CD4-positive, alpha-beta T cell (primary cell): ENCODE measurements around the gene NPLOC4. TPM values are rescaled to one million over a fixed set of nuclear protein-coding genes. Genes with fewer than 3 reads are reported as not detected.

ENCODE experiments used
- ATAC-seq: fragments of 200-7000 bp; cut with Tn5 transposase; one replicate; pipeline ENCODE4 v1.10.0; 2022; ENCODE audit warnings: mild to moderate bottlenecking; ENCODE audit not compliant: poor library complexity
- CTCF ChIA-PET: fragments of 350-600 bp; sonication (Branson Sonifier 250); formaldehyde crosslinking; loops from one replicate; lab custom pipeline; 2021; ENCODE audit warnings: antibody characterized with exemption, inconsistent platforms; lab: Charles Lee
- POLR2A ChIA-PET: fragments of 350-600 bp; sonication (Branson Sonifier 250); formaldehyde crosslinking; loops from one replicate; lab custom pipeline; 2021; ENCODE audit warnings: antibody characterized with exemption, inconsistent platforms; lab: Charles Lee
- DNase-seq, 14 experiments: peaks; one replicate each; pipeline ENCODE4 v3.0.0-alpha.2; 2013 to 2020; ENCODE audit warnings: mixed read lengths in 2 of 14
- H3K27ac ChIP-seq, 2 donors: one replicate each; pipeline versions ENCODE4 v1.5.1 to v1.7.0; 2013; ENCODE audit warnings: low read length in 2 of 2, low read depth in 1 of 2, mild to moderate bottlenecking in 1 of 2
- H3K27me3 ChIP-seq, 2 experiments: 1 replicate in 1 of 2; 2 replicates in 1 of 2; pipeline versions ENCODE4 v1.6.1 to v1.7.0; 2013; ENCODE audit warnings: low read length in 2 of 2, control low read depth in 1 of 2, mild to moderate bottlenecking in 1 of 2, moderate library complexity in 1 of 2; ENCODE audit not compliant: insufficient read depth in 2 of 2, control insufficient read depth in 1 of 2
- H3K36me3 ChIP-seq: one replicate; pipeline ENCODE4 v1.6.1; 2013; ENCODE audit warnings: low read length, control low read depth; ENCODE audit not compliant: insufficient read depth
- H3K4me1 ChIP-seq: one replicate; pipeline ENCODE4 v1.6.1; 2013; ENCODE audit warnings: low read length, control low read depth; ENCODE audit not compliant: insufficient read depth
- H3K4me3 ChIP-seq: one replicate; pipeline ENCODE4 v1.5.1; 2013; ENCODE audit warnings: mild to moderate bottlenecking, low read length, moderate library complexity
- H3K9me3 ChIP-seq, 2 experiments: 1 replicate in 1 of 2; 2 replicates in 1 of 2; pipeline versions ENCODE4 v1.6.1 to v1.7.0; 2013; ENCODE audit warnings: low read length in 2 of 2, mild to moderate bottlenecking in 2 of 2, control low read depth in 1 of 2, moderate library complexity in 1 of 2; ENCODE audit not compliant: control insufficient read depth in 1 of 2, insufficient read depth in 1 of 2
- H3K27ac Mint-ChIP-seq: one replicate; pipeline ENCODE4 v1.8.0; 2020; ENCODE audit warnings: mixed read lengths
- H3K27me3 Mint-ChIP-seq: one replicate; pipeline ENCODE4 v1.8.0; 2021; ENCODE audit warnings: mixed read lengths
- H3K36me3 Mint-ChIP-seq: one replicate; pipeline ENCODE4 v1.8.0; 2021; ENCODE audit warnings: low read depth, mixed read lengths
- H3K4me1 Mint-ChIP-seq: one replicate; pipeline ENCODE4 v1.8.0; 2021; ENCODE audit warnings: low read depth, mixed read lengths
- H3K4me3 Mint-ChIP-seq: one replicate; pipeline ENCODE4 v1.8.0; 2020; ENCODE audit warnings: mild to moderate bottlenecking, mixed read lengths
- H3K9me3 Mint-ChIP-seq: one replicate; pipeline ENCODE4 v1.8.0; 2020; ENCODE audit warnings: mixed read lengths
- intact Hi-C, 2 experiments: fragments of 100-400 bp; cut with DNase I in 1 of 2; cut with micrococcal nuclease in 1 of 2; formaldehyde crosslinking; loops; one replicate each; pipeline versions ENCODE4 v1.15.1 to v1.9.0; 2023 to 2025; cut with DNase I, micrococcal nuclease
- total RNA-seq, 174 experiments: library from RNA in 2 of 174; stranded (reverse) in 2 of 174; gene quantifications; one replicate each; pipeline ENCODE4 v1.2.3 and lab custom pipeline; 2021 to 2026
- TF ChIP-seq, protein P1 (sequence below): fragments of 200-600 bp; IDR thresholded peaks from one replicate; pipeline ENCODE4 v1.8.0; 2022; ENCODE audit warnings: antibody characterized with exemption, mild to moderate bottlenecking

The NPLOC4 gene
- total RNA-seq, 2 experiments from 2014 or later, result 61.0 to 62.4 TPM

DNA sequence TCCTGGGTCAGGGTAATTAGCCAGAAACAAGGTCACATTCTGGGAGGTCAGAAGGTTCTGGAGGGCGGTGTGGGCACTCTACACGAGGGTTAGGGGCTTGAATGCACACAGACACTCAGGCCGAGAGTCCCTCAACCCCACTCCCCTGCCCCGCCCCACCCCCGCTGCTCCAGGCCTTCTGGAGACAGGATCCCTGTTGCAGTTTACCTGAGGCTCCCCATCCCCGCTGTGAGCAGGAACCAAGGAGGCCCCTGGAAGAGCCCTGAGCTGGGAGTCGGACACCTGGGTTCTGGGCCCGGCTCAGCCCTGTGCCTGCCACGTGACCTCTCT lies 119.9 kb downstream of the NPLOC4 start:
- Mint-ChIP-seq H3K4me1 (peaks cover 24% of the 10 kb centered on the region), H3K4me3 (peak overlapping the region; percentile 38), H3K27ac (no peak overlapping the region), H3K9me3 (no peaks in the 10 kb centered on the region), H3K36me3 (peaks cover 8% of the 10 kb centered on the region), H3K27me3 (no peaks in the 10 kb centered on the region)
- Histone ChIP-seq H3K36me3 (peaks cover 3% of the 10 kb centered on the region), H3K9me3 (peaks cover 0 to 2% of the 10 kb centered on the region in 2 experiments), H3K4me3 (no peak overlapping the region), H3K4me1 (peaks cover 61% of the 10 kb centered on the region), H3K27ac (peak overlapping the region in 1 of 2 donors; percentile 7), H3K27me3 (no peaks in the 10 kb centered on the region)
- intact Hi-C loops, result loop anchor here in 1 of 2 experiments (10.0 kb wide), 4 partner anchors 222 to 1252 kb away; partner anchors contain the start of genes P4HB, RNF213 and SLC38A10
- ATAC-seq, result no peak
- ChIA-PET POLR2A (interaction anchor here (9.3 kb wide), 1 partner anchor 35 kb away, joined by 93 read pairs; the partner anchor contains the start of gene FAAP100), CTCF (no interaction called here)
- TF ChIP-seq, protein P1, sequence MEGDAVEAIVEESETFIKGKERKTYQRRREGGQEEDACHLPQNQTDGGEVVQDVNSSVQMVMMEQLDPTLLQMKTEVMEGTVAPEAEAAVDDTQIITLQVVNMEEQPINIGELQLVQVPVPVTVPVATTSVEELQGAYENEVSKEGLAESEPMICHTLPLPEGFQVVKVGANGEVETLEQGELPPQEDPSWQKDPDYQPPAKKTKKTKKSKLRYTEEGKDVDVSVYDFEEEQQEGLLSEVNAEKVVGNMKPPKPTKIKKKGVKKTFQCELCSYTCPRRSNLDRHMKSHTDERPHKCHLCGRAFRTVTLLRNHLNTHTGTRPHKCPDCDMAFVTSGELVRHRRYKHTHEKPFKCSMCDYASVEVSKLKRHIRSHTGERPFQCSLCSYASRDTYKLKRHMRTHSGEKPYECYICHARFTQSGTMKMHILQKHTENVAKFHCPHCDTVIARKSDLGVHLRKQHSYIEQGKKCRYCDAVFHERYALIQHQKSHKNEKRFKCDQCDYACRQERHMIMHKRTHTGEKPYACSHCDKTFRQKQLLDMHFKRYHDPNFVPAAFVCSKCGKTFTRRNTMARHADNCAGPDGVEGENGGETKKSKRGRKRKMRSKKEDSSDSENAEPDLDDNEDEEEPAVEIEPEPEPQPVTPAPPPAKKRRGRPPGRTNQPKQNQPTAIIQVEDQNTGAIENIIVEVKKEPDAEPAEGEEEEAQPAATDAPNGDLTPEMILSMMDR, result no peak
- DNase-seq, result no peak

DNA sequence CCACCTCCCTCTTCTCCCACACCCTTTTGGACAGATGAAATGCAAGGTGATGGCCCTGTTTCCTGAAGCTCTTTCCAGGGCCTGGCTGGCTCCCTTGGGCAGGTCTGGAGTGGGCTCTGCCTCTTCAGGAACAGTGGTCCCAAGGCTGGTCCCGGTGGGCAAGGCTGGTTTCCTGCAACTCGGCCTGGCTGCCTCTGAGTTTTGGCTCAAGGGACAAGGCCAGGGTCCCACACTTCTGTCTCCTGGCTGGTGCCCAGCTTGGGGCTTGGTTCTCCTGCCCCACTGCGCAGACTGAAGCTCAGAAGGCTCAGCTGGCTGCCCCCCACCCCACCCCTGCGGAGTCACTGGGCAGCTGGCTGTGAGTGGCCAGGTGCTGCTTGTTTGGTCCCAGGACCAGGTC lies 120.5 kb downstream of the NPLOC4 start:
- peaks cover 61% of the 10 kb centered on the region for H3K4me1 ChIP-seq
- peaks cover 8% of the 10 kb centered on the region for H3K36me3 ChIP-seq
- DNase-seq (no peak), ATAC-seq (no peak)
- H3K27me3 ChIP-seq, result no peaks in the 10 kb centered on the region
- H3K9me3 Mint-ChIP-seq, result no peaks in the 10 kb centered on the region
- H3K4me1 Mint-ChIP-seq, result peaks cover 29% of the 10 kb centered on the region
- H3K27ac Mint-ChIP-seq, result peak overlapping the region; percentile 88
- H3K36me3 Mint-ChIP-seq, result peaks cover 13% of the 10 kb centered on the region
- no peak overlapping the region for H3K27ac ChIP-seq
- intact Hi-C loops, result loop anchor here in 1 of 2 experiments (10.0 kb wide), 4 partner anchors 222 to 1252 kb away; partner anchors contain the start of genes P4HB, RNF213 and SLC38A10
- POLR2A ChIA-PET, result interaction anchor here (9.3 kb wide), 1 partner anchor 36 kb away, joined by 93 read pairs; the partner anchor contains the start of gene FAAP100
- peak overlapping the region; percentile 95 for H3K4me3 Mint-ChIP-seq
- CTCF ChIA-PET, result interaction anchor here (1.5 kb wide), 1 partner anchor 85 kb away, joined by 3 read pairs; no protein-coding TSS in a partner anchor
- no peak overlapping the region for H3K4me3 ChIP-seq
- TF ChIP-seq, protein P1, result no peak
- H3K27me3 Mint-ChIP-seq, result no peaks in the 10 kb centered on the region
- H3K9me3 ChIP-seq, result peaks cover 0 to 4% of the 10 kb centered on the region in 2 experiments

DNA sequence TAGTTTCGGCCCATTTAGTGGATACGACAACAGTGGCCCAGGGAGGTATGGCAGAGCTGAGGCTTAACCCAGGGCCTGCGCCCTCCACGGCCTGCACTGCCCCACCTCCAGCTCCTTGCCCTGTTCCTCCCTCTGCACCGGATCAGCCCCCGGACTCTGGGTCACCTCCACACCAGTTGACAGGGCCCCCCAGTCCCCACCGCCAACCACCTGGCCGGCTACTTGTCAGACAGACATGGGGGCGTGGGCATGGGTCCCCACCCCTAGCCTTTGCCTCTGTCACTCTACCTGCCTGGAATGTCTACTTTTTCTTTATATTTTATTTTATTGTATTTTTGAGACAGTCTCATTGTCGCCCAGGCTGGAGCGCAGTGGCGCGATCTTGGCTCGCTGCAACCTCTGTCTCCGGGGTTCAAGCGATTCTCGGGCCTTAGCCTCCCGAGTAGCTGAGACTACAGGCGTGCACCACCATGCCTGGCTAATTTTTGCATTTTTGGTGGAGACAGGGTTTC lies 121.3 kb downstream of the NPLOC4 start:
- ATAC-seq (no peak), DNase-seq (no peak)
- Histone ChIP-seq H3K27me3 (no peaks in the 10 kb centered on the region), H3K4me3 (peak overlapping the region; percentile 72), H3K9me3 (peaks cover 0 to 4% of the 10 kb centered on the region in 2 experiments), H3K27ac (peak overlapping the region; percentile 72 to 78), H3K4me1 (peaks cover 68% of the 10 kb centered on the region), H3K36me3 (peaks cover 16% of the 10 kb centered on the region)
- TF ChIP-seq, protein P1, result no peak
- Mint-ChIP-seq H3K27ac (peak overlapping the region; percentile 88), H3K4me1 (peaks cover 37% of the 10 kb centered on the region), H3K4me3 (peak overlapping the region; percentile 95), H3K27me3 (no peaks in the 10 kb centered on the region), H3K36me3 (peaks cover 22% of the 10 kb centered on the region), H3K9me3 (no peaks in the 10 kb centered on the region)
- CTCF ChIA-PET, result interaction anchor here (1.5 kb wide), 1 partner anchor 86 kb away, joined by 3 read pairs; no protein-coding TSS in a partner anchor
- intact Hi-C loops, result loop anchor here in 1 of 2 experiments (10.0 kb wide), 4 partner anchors 221 to 1251 kb away; partner anchors contain the start of genes P4HB, RNF213 and SLC38A10
- POLR2A ChIA-PET, result interaction anchor here (0.8 to 9.3 kb wide), 7 partner anchors 9 to 1061 kb away, joined by 3 to 93 read pairs (median 3); partner anchors contain the start of genes BAHCC1, CEP131, FAAP100 and P4HB
